ENCODE results near the gene PRDM16. TPM values are rescaled to one million over a fixed set of nuclear protein-coding genes. Genes with fewer than 3 reads are reported as not detected.
"Not testable (repeated sequence)": the region's sequence is repeated elsewhere in the genome, so short reads cannot be mapped to it uniquely, and the experiment has no call there.

The PRDM16 gene
- total RNA-seq, 1 donor from 2014 or later = 18.3 TPM

GRCh38 chr1:3160647-3161145, 91.7 kb downstream of the PRDM16 start:
- Mint-ChIP-seq H3K4me1 (ENCODE audit: low read depth) (no peaks in the 10 kb centered on the region), H3K9me3 (ENCODE audit: low read depth) (no peaks in the 10 kb centered on the region), H3K27me3 (ENCODE audit: low read depth) (peaks cover 2% of the 10 kb centered on the region), H3K4me3 (ENCODE audit: unreplicated experiment) (no peak overlapping the region), H3K27ac (ENCODE audit: unreplicated experiment) (no peak overlapping the region), H3K36me3 (ENCODE audit: low read depth) (no peaks in the 10 kb centered on the region)
- DNase-seq (ENCODE audit: low spot score) = no peak
- TF ChIP-seq, protein P1, sequence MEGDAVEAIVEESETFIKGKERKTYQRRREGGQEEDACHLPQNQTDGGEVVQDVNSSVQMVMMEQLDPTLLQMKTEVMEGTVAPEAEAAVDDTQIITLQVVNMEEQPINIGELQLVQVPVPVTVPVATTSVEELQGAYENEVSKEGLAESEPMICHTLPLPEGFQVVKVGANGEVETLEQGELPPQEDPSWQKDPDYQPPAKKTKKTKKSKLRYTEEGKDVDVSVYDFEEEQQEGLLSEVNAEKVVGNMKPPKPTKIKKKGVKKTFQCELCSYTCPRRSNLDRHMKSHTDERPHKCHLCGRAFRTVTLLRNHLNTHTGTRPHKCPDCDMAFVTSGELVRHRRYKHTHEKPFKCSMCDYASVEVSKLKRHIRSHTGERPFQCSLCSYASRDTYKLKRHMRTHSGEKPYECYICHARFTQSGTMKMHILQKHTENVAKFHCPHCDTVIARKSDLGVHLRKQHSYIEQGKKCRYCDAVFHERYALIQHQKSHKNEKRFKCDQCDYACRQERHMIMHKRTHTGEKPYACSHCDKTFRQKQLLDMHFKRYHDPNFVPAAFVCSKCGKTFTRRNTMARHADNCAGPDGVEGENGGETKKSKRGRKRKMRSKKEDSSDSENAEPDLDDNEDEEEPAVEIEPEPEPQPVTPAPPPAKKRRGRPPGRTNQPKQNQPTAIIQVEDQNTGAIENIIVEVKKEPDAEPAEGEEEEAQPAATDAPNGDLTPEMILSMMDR (IDR thresholded peaks at IDR 0.05) = no peak

DNA sequence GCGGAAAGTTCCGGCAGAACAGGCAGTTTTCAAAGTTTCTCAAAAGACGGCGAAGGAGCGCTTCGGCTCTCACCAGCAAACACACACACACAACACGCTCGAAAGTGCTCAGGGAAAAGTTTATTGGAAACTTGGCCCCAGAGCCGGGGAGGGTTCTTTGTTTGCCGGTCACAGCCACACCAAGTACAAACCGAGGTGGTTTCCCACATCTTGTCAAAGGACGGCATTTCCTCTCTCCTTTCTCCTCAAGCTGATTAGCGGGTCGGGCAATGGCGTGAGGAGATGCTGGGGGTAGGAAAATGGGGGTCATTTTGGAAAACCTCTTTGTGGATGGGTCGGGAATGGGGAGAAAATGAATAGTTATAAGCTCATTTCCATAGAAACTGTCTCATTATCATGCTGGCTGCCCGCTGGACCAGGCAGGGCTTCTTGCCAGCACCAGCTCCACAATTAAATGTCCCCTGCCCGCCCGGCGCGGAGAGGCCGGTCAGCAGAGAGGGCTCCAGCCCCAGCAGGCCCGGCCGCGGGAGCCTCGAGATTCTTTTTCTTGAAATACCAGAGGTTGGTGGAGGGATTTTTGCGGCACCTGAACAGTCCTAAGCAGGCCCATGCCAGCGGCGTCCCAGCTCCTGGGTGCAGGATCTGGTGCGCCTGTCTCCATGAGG, 92.3 kb downstream of the PRDM16 start:
- Mint-ChIP-seq H3K4me1 (ENCODE audit: low read depth) (no peaks in the 10 kb centered on the region), H3K27me3 (ENCODE audit: low read depth) (no peaks in the 10 kb centered on the region), H3K9me3 (ENCODE audit: low read depth) (no peaks in the 10 kb centered on the region), H3K36me3 (ENCODE audit: low read depth) (no peaks in the 10 kb centered on the region), H3K27ac (ENCODE audit: unreplicated experiment) (no peak overlapping the region), H3K4me3 (ENCODE audit: unreplicated experiment) (no peak overlapping the region)
- TF ChIP-seq, protein P1 (IDR thresholded peaks at IDR 0.05) = no peak
- DNase-seq (ENCODE audit: low spot score) = no peak

DNA sequence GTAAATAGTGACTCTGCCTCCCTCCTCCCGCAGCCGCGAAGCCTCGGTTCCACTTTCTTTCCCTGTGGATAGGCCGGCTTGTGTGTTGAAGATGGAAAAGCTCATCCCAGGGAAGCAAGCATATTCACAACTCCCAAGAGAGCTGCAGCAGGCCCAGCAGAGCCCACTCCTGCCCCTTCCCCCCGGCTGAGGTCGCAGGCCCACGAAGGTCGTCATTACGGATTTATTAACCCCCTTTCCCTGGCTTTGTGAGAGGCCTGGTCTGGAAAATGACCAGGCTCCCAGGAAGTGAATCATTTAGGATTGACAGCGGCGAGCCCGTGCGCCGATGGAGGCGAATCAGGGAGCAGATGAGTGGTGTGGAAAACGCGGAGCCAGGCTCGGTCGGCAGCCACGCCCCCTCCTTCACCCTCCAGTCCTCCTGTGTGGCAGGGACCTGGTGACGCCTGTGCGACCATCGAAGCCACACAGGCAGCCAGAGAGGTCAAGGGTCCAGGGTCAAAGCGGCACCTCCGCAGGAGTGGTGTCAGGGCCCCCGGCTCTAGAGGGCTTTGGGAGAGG, 93.4 kb downstream of the PRDM16 start:
- TF ChIP-seq, protein P1 (IDR thresholded peaks at IDR 0.05) = no peak
- H3K4me3 Mint-ChIP-seq (ENCODE audit: unreplicated experiment) = no peak overlapping the region
- H3K9me3 Mint-ChIP-seq (ENCODE audit: low read depth) = no peaks in the 10 kb centered on the region
- H3K4me1 Mint-ChIP-seq (ENCODE audit: low read depth) = no peaks in the 10 kb centered on the region
- DNase-seq (ENCODE audit: low spot score) = no peak
- no peaks in the 10 kb centered on the region for H3K27me3 Mint-ChIP-seq (ENCODE audit: low read depth)
- H3K27ac Mint-ChIP-seq (ENCODE audit: unreplicated experiment) = no peak overlapping the region
- H3K36me3 Mint-ChIP-seq (ENCODE audit: low read depth) = no peaks in the 10 kb centered on the region

- Mint-ChIP-seq H3K36me3 (ENCODE audit: low read depth) (no peaks in the 10 kb centered on the region), H3K27me3 (ENCODE audit: low read depth) (no peaks in the 10 kb centered on the region), H3K9me3 (ENCODE audit: low read depth) (no peaks in the 10 kb centered on the region), H3K4me3 (ENCODE audit: unreplicated experiment) (no peak overlapping the region), H3K27ac (ENCODE audit: unreplicated experiment) (no peak overlapping the region), H3K4me1 (ENCODE audit: low read depth) (no peaks in the 10 kb centered on the region)
- no peak for DNase-seq (ENCODE audit: low spot score)
- TF ChIP-seq, protein P1 (IDR thresholded peaks at IDR 0.05) = no peak
Observed at GRCh38 chr1:3163356-3163755, 94.4 kb downstream of the PRDM16 start.

- H3K27me3 Mint-ChIP-seq (ENCODE audit: low read depth) = no peaks in the 10 kb centered on the region
- H3K36me3 Mint-ChIP-seq (ENCODE audit: low read depth) = no peaks in the 10 kb centered on the region
- H3K4me1 Mint-ChIP-seq (ENCODE audit: low read depth) = no peaks in the 10 kb centered on the region
- DNase-seq (ENCODE audit: low spot score) = no peak
- TF ChIP-seq, protein P1 (IDR thresholded peaks at IDR 0.05) = no peak
- no peak overlapping the region for H3K4me3 Mint-ChIP-seq (ENCODE audit: unreplicated experiment)
- no peaks in the 10 kb centered on the region for H3K9me3 Mint-ChIP-seq (ENCODE audit: low read depth)
- H3K27ac Mint-ChIP-seq (ENCODE audit: unreplicated experiment) = no peak overlapping the region
Observed at GRCh38 chr1:3164671-3165070, 95.7 kb downstream of the PRDM16 start.

DNA sequence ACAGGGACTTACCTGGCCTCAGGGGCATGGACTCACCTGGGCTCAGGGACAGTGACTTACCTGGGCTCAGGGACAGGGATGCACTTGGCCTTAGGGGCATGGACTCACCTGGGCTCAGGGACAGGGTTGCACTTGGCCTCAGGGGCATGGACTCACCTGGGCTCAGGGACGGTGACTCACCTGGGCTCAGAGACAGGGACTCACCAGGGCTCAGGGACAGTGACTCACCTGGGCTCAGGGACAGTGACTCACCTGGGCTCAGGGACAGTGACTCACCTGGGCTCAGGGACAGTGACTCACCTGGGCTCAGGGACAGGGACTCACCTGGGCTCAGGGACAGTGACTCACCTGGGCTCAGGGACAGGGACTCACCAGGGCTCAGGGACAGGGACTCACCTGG, 96.2 kb downstream of the PRDM16 start:
- H3K4me1 Mint-ChIP-seq (ENCODE audit: low read depth); H3K4me3 Mint-ChIP-seq (ENCODE audit: unreplicated experiment); DNase-seq (ENCODE audit: low spot score); H3K9me3 Mint-ChIP-seq (ENCODE audit: low read depth); H3K36me3 Mint-ChIP-seq (ENCODE audit: low read depth); H3K27me3 Mint-ChIP-seq (ENCODE audit: low read depth); H3K27ac Mint-ChIP-seq (ENCODE audit: unreplicated experiment): not testable (repeated sequence)
